AG10803 (cell line): ENCODE measurements around the gene CRY1.

Experiments
- DNase-seq: peaks from one replicate; pipeline ENCODE4 v3.0.0; 2010; ENCODE audit warnings: low read depth
- H3K4me3 ChIP-seq: 2 replicates; pipeline ENCODE4 v1.5.1; 2011; ENCODE audit warnings: mild to moderate bottlenecking, low read length, control low read depth
- CTCF ChIP-seq: conservative IDR thresholded peaks from 2 replicates; pipeline ENCODE4 v1.5.1; 2011; ENCODE audit warnings: mild to moderate bottlenecking, low read length, control low read depth, inconsistent platforms

The CRY1 gene

GRCh38 chr12:107064687-107065086 is 28.7 kb downstream of the CRY1 start:
- no peak for DNase-seq
- no peak for TF ChIP-seq CTCF
- H3K4me3 ChIP-seq: no peak overlapping the region

GRCh38 chr12:107064243-107064642 is 29.1 kb downstream of the CRY1 start:
- DNase-seq: no peak
- TF ChIP-seq CTCF: no peak
- H3K4me3 ChIP-seq: no peak overlapping the region

- no peak for TF ChIP-seq CTCF
- DNase-seq: no peak
- no peak overlapping the region for H3K4me3 ChIP-seq
Measured at GRCh38 chr12:107058190-107058589, 35.2 kb downstream of the CRY1 start.

GRCh38 chr12:107057071-107057834 is 36.1 kb downstream of the CRY1 start:
- TF ChIP-seq CTCF: 0 out of 2 replicates have a peak, but pooled peaks have one; percentile 1
- peak; percentile 49 for DNase-seq
- no peak overlapping the region for H3K4me3 ChIP-seq

- no peak overlapping the region for H3K4me3 ChIP-seq
- DNase-seq: no peak
- no peak for TF ChIP-seq CTCF
Measured at GRCh38 chr12:107053709-107054108, 39.6 kb downstream of the CRY1 start.

GRCh38 chr12:107045186-107045585 is 48.2 kb downstream of the CRY1 start:
- no peak for DNase-seq
- TF ChIP-seq CTCF: no peak
- no peak overlapping the region for H3K4me3 ChIP-seq

- no peak overlapping the region for H3K4me3 ChIP-seq
- no peak for TF ChIP-seq CTCF
- DNase-seq: no peak
Measured at GRCh38 chr12:107042801-107043200, 50.5 kb downstream of the CRY1 start.
